Tibial artery (tissue), 4 donors: ENCODE results near the gene EXOC6.
"Not testable (repeated sequence)": the region's sequence is repeated elsewhere in the genome, so short reads cannot be mapped to it uniquely, and the experiment has no call there.

Source experiments
- DNase-seq, 2 donors: peaks; one replicate each; pipeline ENCODE4 v3.0.0-alpha.2; 2019
- H3K27ac ChIP-seq, 2 donors: fragments of 200-600 bp; sonication (generic) in 1 of 2; 1 replicate in 1 of 2; 2 replicates in 1 of 2; pipeline ENCODE4 v1.5.1; 2018 to 2019; ENCODE audit warnings: mild to moderate bottlenecking in 1 of 2
- H3K27me3 ChIP-seq, 2 donors: fragments of 200-600 bp; sonication (generic) in 1 of 2; one replicate each; pipeline versions ENCODE4 v1.5.1 to v1.6.0; 2016 to 2019
- H3K36me3 ChIP-seq, 3 donors: fragments of 200-600 bp; sonication (generic) in 2 of 3; one replicate each; pipeline ENCODE4 v1.5.1; 2016 to 2019; ENCODE audit warnings: mild to moderate bottlenecking in 2 of 3
- H3K4me1 ChIP-seq, 4 donors: fragments of 200-600 bp; sonication (generic) in 2 of 4; 1 replicate in 3 of 4; 2 replicates in 1 of 4; pipeline ENCODE4 v1.5.1; 2016 to 2019
- H3K4me3 ChIP-seq, 2 donors: fragments of 200-600 bp; sonication (generic) in 1 of 2; 1 replicate in 1 of 2; 2 replicates in 1 of 2; pipeline ENCODE4 v1.5.1; 2018 to 2019; ENCODE audit warnings: mild to moderate bottlenecking in 2 of 2
- H3K9me3 ChIP-seq, 3 donors: fragments of 200-600 bp; sonication (generic) in 1 of 3; one replicate each; pipeline ENCODE4 v1.5.1; 2016 to 2019
- intact Hi-C: fragments of 100-400 bp; cut with DNase I; formaldehyde crosslinking; loops from one replicate; pipeline ENCODE4 v1.15.0; 2023; ENCODE audit warnings: low total_unique reads
- TF ChIP-seq, protein P1 (sequence below), 2 experiments: fragments of 200-600 bp in 1 of 2; fragments of 450-650 bp in 1 of 2; IDR thresholded peaks; one replicate each; pipeline ENCODE4 v1.5.1; 2017 to 2019; ENCODE audit warnings: antibody characterized with exemption in 2 of 2, mild to moderate bottlenecking in 1 of 2, moderate library complexity in 1 of 2

EXOC6 gene

GRCh38 chr10:92892691-92893054, 44.4 kb downstream of the EXOC6 start:
- intact Hi-C loops, result no loop called here
- H3K4me3 ChIP-seq, result no peak overlapping the region
- no peaks in the 10 kb centered on the region for H3K27me3 ChIP-seq
- H3K36me3 ChIP-seq, result peaks cover 0 to 4% (median 2%) of the 10 kb centered on the region in 3 donors
- H3K27ac ChIP-seq, result no peak overlapping the region
- TF ChIP-seq, protein P1, sequence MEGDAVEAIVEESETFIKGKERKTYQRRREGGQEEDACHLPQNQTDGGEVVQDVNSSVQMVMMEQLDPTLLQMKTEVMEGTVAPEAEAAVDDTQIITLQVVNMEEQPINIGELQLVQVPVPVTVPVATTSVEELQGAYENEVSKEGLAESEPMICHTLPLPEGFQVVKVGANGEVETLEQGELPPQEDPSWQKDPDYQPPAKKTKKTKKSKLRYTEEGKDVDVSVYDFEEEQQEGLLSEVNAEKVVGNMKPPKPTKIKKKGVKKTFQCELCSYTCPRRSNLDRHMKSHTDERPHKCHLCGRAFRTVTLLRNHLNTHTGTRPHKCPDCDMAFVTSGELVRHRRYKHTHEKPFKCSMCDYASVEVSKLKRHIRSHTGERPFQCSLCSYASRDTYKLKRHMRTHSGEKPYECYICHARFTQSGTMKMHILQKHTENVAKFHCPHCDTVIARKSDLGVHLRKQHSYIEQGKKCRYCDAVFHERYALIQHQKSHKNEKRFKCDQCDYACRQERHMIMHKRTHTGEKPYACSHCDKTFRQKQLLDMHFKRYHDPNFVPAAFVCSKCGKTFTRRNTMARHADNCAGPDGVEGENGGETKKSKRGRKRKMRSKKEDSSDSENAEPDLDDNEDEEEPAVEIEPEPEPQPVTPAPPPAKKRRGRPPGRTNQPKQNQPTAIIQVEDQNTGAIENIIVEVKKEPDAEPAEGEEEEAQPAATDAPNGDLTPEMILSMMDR (IDR thresholded peaks at IDR 0.05), result no peak
- H3K4me1 ChIP-seq, result peaks cover 0 to 8% (median 4%) of the 10 kb centered on the region in 4 donors
- no peaks in the 10 kb centered on the region for H3K9me3 ChIP-seq
- no peak for DNase-seq

DNA sequence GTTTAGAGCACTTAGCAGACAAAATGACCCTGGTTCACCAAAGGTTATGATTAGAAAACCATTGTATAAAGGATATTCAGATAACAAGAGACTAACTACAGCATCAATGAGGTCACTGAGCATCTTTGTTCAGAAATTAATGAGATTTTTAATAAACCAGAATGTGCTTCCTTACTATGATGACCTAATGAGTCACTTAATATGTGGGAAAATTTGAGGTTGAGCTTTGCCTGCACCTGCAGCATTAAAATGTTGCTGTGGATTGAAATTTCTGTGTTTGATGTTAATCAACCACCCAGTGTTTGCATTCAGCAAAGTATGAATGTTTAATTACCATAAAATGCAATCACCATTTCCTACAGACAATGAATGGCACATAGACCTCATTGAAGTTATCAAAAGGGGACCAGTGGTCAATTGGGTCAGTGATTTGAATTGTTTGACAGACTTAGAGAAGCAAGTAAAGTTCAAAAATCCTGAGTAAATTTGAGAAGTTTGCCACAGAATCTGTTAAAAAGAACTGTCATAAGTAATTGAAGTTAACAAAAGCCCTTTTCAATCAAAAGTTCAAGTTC, 45.8 kb downstream of the EXOC6 start:
- H3K27me3 ChIP-seq, result no peaks in the 10 kb centered on the region
- TF ChIP-seq, protein P1 (IDR thresholded peaks at IDR 0.05), result no peak
- intact Hi-C loops, result no loop called here
- no peaks in the 10 kb centered on the region for H3K9me3 ChIP-seq
- no peak for DNase-seq
- H3K4me3 ChIP-seq, result no peak overlapping the region
- peaks cover 0 to 7% (median 5%) of the 10 kb centered on the region in 3 donors for H3K36me3 ChIP-seq
- peaks cover 0 to 8% (median 4%) of the 10 kb centered on the region in 4 donors for H3K4me1 ChIP-seq
- no peak overlapping the region for H3K27ac ChIP-seq

DNA sequence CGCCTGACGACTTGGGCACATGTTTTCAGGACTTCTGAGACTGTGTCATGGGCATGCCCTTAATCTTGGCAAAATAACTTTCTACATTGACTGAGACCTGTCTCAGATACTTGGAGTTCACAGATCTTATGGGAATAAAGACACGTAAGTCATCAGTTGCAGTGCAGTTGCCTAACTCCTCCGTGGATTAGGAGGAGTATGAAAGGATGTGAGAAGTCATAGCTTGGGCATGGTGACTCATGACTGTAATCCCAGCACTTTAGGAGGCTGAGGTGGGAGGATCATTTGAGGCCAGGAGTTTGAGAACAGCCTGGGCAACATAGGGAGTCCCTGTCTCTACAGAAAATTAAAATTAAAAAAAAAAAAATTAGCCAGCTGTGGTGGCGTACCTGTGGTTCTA, 49.6 kb downstream of the EXOC6 start:
- DNase-seq, result no peak
- Histone ChIP-seq H3K27ac (no peak overlapping the region), H3K27me3 (no peaks in the 10 kb centered on the region), H3K9me3 (no peaks in the 10 kb centered on the region), H3K36me3 (peaks cover 0 to 7% (median 5%) of the 10 kb centered on the region in 3 donors), H3K4me1 (no peaks in the 10 kb centered on the region), H3K4me3 (no peak overlapping the region)
- TF ChIP-seq, protein P1 (IDR thresholded peaks at IDR 0.05), result no peak
- intact Hi-C loops, result no loop called here

DNA sequence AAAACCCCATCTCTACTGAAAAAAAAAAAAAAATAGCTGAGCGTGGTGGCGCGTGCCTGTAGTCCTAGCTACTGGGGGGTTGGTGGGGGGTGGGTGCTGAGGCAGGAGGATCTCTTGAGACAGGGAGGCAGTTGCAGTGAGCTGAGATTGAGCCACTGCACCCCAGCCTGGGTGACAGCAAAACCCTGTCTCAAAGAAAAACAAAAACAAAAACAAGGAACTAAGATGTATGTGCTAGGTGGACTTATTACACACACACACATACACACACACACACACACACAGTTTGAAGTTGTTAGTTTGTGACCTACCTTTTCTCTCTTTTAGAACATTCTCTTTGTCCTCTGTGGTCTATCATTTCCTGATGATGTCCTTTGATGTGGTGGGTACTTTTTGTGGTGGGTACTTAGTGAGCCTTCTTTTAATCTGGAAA, 53.5 kb downstream of the EXOC6 start:
- no peak overlapping the region for H3K4me3 ChIP-seq
- H3K4me1 ChIP-seq, result no peaks in the 10 kb centered on the region
- intact Hi-C loops, result no loop called here
- peaks cover 0 to 7% (median 5%) of the 10 kb centered on the region in 3 donors for H3K36me3 ChIP-seq
- no peaks in the 10 kb centered on the region for H3K27me3 ChIP-seq
- no peak for DNase-seq
- H3K9me3 ChIP-seq, result no peaks in the 10 kb centered on the region
- TF ChIP-seq, protein P1 (IDR thresholded peaks at IDR 0.05), result no peak
- H3K27ac ChIP-seq, result no peak overlapping the region

GRCh38 chr10:92903633-92904032, 55.3 kb downstream of the EXOC6 start:
- no peaks in the 10 kb centered on the region for H3K36me3 ChIP-seq
- no peak overlapping the region for H3K4me3 ChIP-seq
- H3K27ac ChIP-seq, result no peak overlapping the region
- TF ChIP-seq, protein P1 (IDR thresholded peaks at IDR 0.05), result no peak
- H3K4me1 ChIP-seq, result no peaks in the 10 kb centered on the region
- no peak for DNase-seq
- no peaks in the 10 kb centered on the region for H3K27me3 ChIP-seq
- intact Hi-C loops, result no loop called here
- H3K9me3 ChIP-seq, result no peaks in the 10 kb centered on the region

GRCh38 chr10:92907280-92907679, 59.0 kb downstream of the EXOC6 start:
- H3K27ac ChIP-seq, result no peak overlapping the region
- TF ChIP-seq, protein P1 (IDR thresholded peaks at IDR 0.05), result no peak
- H3K36me3 ChIP-seq, result peaks cover 0 to 9% (median 0%) of the 10 kb centered on the region in 3 donors
- no peaks in the 10 kb centered on the region for H3K27me3 ChIP-seq
- intact Hi-C loops, result no loop called here
- no peaks in the 10 kb centered on the region for H3K9me3 ChIP-seq
- H3K4me3 ChIP-seq, result no peak overlapping the region
- no peaks in the 10 kb centered on the region for H3K4me1 ChIP-seq
- no peak for DNase-seq

GRCh38 chr10:92912631-92913030, 64.3 kb downstream of the EXOC6 start:
- H3K9me3 ChIP-seq, H3K36me3 ChIP-seq, DNase-seq, H3K27ac ChIP-seq, intact Hi-C loops, H3K4me1 ChIP-seq, H3K27me3 ChIP-seq, H3K4me3 ChIP-seq: not testable (repeated sequence)
